ENCODE measurements around the gene FARS2. TPM values are rescaled to one million over a fixed set of nuclear protein-coding genes. Genes with fewer than 3 reads are reported as not detected.

Gene FARS2
- total RNA-seq, 2 experiments from 2014 or later, result 13.8 to 14.3 TPM

DNA sequence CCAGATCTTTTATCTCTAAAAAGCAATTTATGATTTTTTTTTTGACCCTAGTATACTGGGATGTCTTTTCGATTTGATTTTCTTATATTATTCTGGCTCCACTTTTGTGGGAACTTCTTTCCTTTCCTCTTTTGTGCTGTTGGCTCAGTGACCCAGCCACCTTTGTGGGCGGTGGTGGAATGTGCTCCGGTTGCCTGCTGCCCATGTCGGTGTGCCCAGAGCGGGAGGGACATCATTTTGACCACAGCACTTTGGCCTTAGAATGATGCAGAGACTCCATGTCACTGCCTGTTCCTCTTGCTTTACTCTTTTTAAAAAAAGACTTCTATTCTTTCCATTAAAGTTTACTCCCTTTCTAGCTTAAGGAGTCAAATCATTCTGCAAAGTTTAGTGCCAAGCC is 198.0 kb downstream of the FARS2 start:
- no peak overlapping the region for H3K4me3 ChIP-seq (ENCODE audit: low read depth, low read length, poor library complexity, severe bottlenecking)
- TF ChIP-seq, protein P1, sequence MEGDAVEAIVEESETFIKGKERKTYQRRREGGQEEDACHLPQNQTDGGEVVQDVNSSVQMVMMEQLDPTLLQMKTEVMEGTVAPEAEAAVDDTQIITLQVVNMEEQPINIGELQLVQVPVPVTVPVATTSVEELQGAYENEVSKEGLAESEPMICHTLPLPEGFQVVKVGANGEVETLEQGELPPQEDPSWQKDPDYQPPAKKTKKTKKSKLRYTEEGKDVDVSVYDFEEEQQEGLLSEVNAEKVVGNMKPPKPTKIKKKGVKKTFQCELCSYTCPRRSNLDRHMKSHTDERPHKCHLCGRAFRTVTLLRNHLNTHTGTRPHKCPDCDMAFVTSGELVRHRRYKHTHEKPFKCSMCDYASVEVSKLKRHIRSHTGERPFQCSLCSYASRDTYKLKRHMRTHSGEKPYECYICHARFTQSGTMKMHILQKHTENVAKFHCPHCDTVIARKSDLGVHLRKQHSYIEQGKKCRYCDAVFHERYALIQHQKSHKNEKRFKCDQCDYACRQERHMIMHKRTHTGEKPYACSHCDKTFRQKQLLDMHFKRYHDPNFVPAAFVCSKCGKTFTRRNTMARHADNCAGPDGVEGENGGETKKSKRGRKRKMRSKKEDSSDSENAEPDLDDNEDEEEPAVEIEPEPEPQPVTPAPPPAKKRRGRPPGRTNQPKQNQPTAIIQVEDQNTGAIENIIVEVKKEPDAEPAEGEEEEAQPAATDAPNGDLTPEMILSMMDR (conservative IDR thresholded peaks at IDR 0.05; ENCODE audit: low read length), result no peak
- TF ChIP-seq EZH2phosphoT487 (IDR thresholded peaks at IDR 0.05; ENCODE audit: borderline replicate concordance, low read depth, low read length), result no peak
- DNase-seq (ENCODE audit: low spot score), result no peak
- H3K79me2 ChIP-seq (ENCODE audit: insufficient read depth, low read depth, low read length), result no peaks in the 10 kb centered on the region
- no peak overlapping the region for H3K4me2 ChIP-seq (ENCODE audit: low read length)
- no peaks in the 10 kb centered on the region for H3K36me3 ChIP-seq (ENCODE audit: insufficient read depth, low read length)
- ChIA-PET CTCF (ENCODE audit: unreplicated experiment) (no interaction called here), POLR2A (no interaction called here)
- BruUV-seq (replicated peaks), result no TSS peak
- no peaks in the 10 kb centered on the region for H3K9me2 ChIP-seq (ENCODE audit: insufficient read depth, low read length)
- no peaks in the 10 kb centered on the region for H3K4me1 ChIP-seq (ENCODE audit: insufficient read depth, low read length, poor library complexity, severe bottlenecking)
- no peaks in the 10 kb centered on the region for H4K20me1 ChIP-seq (ENCODE audit: insufficient read depth, low read length)
- no peak overlapping the region for H2AFZ ChIP-seq (ENCODE audit: low read length)
- no peak overlapping the region for H3K27ac ChIP-seq (ENCODE audit: low read depth, low read length, poor library complexity, severe bottlenecking)
- intact Hi-C loops (cut with micrococcal nuclease; ENCODE audit: unreplicated experiment), result no loop called here
- H3K9me3 ChIP-seq (ENCODE audit: low read length), result peaks cover 4% of the 10 kb centered on the region; the same call in 1 of the 2 replicates

- CTCF ChIA-PET (ENCODE audit: unreplicated experiment), result no interaction called here
These were observed 200.1 kb downstream of the FARS2 start for GRCh38 chr6:5461365-5461764.

DNA sequence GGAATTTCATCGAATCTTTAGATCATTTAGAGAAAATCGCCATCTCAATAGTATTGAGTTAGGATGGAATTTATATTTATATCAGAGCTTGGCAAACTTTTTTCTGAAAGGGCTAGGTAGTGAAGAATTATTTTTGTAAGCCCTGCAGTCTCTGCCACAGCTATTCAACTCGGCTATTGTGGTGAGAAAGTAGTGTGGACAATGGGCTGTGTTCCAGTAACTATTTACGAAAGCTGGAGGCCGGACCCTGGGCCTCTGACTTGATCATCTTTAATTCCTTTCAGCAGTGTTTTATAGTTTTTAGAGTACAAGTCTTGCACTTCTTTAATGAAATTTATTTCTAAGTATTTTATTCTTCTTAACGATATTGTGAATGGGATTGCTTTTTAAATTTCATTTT is 201.5 kb downstream of the FARS2 start:
- no peaks in the 10 kb centered on the region for H3K36me3 ChIP-seq (ENCODE audit: insufficient read depth, low read length)
- ChIA-PET CTCF (ENCODE audit: unreplicated experiment) (no interaction called here), POLR2A (no interaction called here)
- peaks cover 4% of the 10 kb centered on the region; the same call in 1 of the 2 replicates for H3K9me3 ChIP-seq (ENCODE audit: low read length)
- no peaks in the 10 kb centered on the region for H3K4me1 ChIP-seq (ENCODE audit: insufficient read depth, low read length, poor library complexity, severe bottlenecking)
- H4K20me1 ChIP-seq (ENCODE audit: insufficient read depth, low read length), result no peaks in the 10 kb centered on the region
- H3K4me2 ChIP-seq (ENCODE audit: low read length), result no peak overlapping the region
- DNase-seq (ENCODE audit: low spot score), result no peak
- H3K4me3 ChIP-seq (ENCODE audit: low read depth, low read length, poor library complexity, severe bottlenecking), result no peak overlapping the region
- intact Hi-C loops (cut with micrococcal nuclease; ENCODE audit: unreplicated experiment), result loop anchor here (10.0 kb wide), 1 partner anchor 542 kb away; the partner anchor contains the start of gene NRN1
- BruUV-seq (replicated peaks), result no TSS peak
- H3K79me2 ChIP-seq (ENCODE audit: insufficient read depth, low read depth, low read length), result no peaks in the 10 kb centered on the region
- H3K27ac ChIP-seq (ENCODE audit: low read depth, low read length, poor library complexity, severe bottlenecking), result no peak overlapping the region
- TF ChIP-seq, protein P1 (conservative IDR thresholded peaks at IDR 0.05; ENCODE audit: low read length), result no peak
- no peak for TF ChIP-seq EZH2phosphoT487 (IDR thresholded peaks at IDR 0.05; ENCODE audit: borderline replicate concordance, low read depth, low read length)
- H3K9me2 ChIP-seq (ENCODE audit: insufficient read depth, low read length), result no peaks in the 10 kb centered on the region
- H2AFZ ChIP-seq (ENCODE audit: low read length), result no peak overlapping the region

More at GRCh38 chr6:5461365-5461764, 200.1 kb downstream of the FARS2 start:
- no peaks in the 10 kb centered on the region for H3K4me1 ChIP-seq (ENCODE audit: insufficient read depth, low read length, poor library complexity, severe bottlenecking)
- peak; percentile 18 for DNase-seq (ENCODE audit: low spot score)
- intact Hi-C loops (cut with micrococcal nuclease; ENCODE audit: unreplicated experiment), result loop anchor here (10.0 kb wide), 1 partner anchor 543 kb away; the partner anchor contains the start of gene NRN1
- POLR2A ChIA-PET, result no interaction called here
- no peak overlapping the region for H3K27ac ChIP-seq (ENCODE audit: low read depth, low read length, poor library complexity, severe bottlenecking)
- TF ChIP-seq, protein P1 (conservative IDR thresholded peaks at IDR 0.05; ENCODE audit: low read length), result no peak
- TF ChIP-seq EZH2phosphoT487 (IDR thresholded peaks at IDR 0.05; ENCODE audit: borderline replicate concordance, low read depth, low read length), result no peak
- H4K20me1 ChIP-seq (ENCODE audit: insufficient read depth, low read length), result no peaks in the 10 kb centered on the region
- no peak overlapping the region for H2AFZ ChIP-seq (ENCODE audit: low read length)
- H3K4me2 ChIP-seq (ENCODE audit: low read length), result no peak overlapping the region
- no TSS peak for BruUV-seq (replicated peaks)
- H3K4me3 ChIP-seq (ENCODE audit: low read depth, low read length, poor library complexity, severe bottlenecking), result no peak overlapping the region
- no peaks in the 10 kb centered on the region for H3K79me2 ChIP-seq (ENCODE audit: insufficient read depth, low read depth, low read length)
- no peaks in the 10 kb centered on the region for H3K9me2 ChIP-seq (ENCODE audit: insufficient read depth, low read length)
- no peaks in the 10 kb centered on the region for H3K36me3 ChIP-seq (ENCODE audit: insufficient read depth, low read length)
- H3K9me3 ChIP-seq (ENCODE audit: low read length), result peaks cover 4% of the 10 kb centered on the region; the same call in 1 of the 2 replicates
